ENCODE measurements around the gene MLANA.
"Not testable (repeated sequence)": the region's sequence is repeated elsewhere in the genome, so short reads cannot be mapped to it uniquely, and the experiment has no call there.

Gene MLANA

GRCh38 chr9:5870020-5870339 lies 20.7 kb upstream of the MLANA start:
- no peak for DNase-seq

GRCh38 chr9:5870691-5871090 lies 20.0 kb upstream of the MLANA start:
- peak; percentile 12 for DNase-seq

- DNase-seq, result no peak
Measured at GRCh38 chr9:5871785-5872184, 18.9 kb upstream of the MLANA start.

GRCh38 chr9:5872511-5872910 lies 18.2 kb upstream of the MLANA start:
- peak; percentile 4 for DNase-seq

GRCh38 chr9:5873439-5873838 lies 17.2 kb upstream of the MLANA start:
- DNase-seq, result no peak

GRCh38 chr9:5874048-5874447 lies 16.6 kb upstream of the MLANA start:
- DNase-seq, result no peak

GRCh38 chr9:5876026-5876425 lies 14.7 kb upstream of the MLANA start:
- DNase-seq, result no peak

- no peak for DNase-seq
Measured at GRCh38 chr9:5876711-5877110, 14.0 kb upstream of the MLANA start.

- peak; percentile 78 for DNase-seq
Measured at GRCh38 chr9:5879419-5880181, 11.1 kb upstream of the MLANA start.

GRCh38 chr9:5882244-5883012 lies 8.3 kb upstream of the MLANA start:
- DNase-seq, result not testable (repeated sequence)

- no peak for DNase-seq
Measured at GRCh38 chr9:5884191-5884590, 6.5 kb upstream of the MLANA start.

GRCh38 chr9:5886114-5886939 lies 4.4 kb upstream of the MLANA start:
- peak; percentile 63 for DNase-seq

- DNase-seq, result no peak
Measured at GRCh38 chr9:5892456-5893133, 1.9 kb downstream of the MLANA start.

GRCh38 chr9:5893134-5893505 lies 2.4 kb downstream of the MLANA start:
- no peak for DNase-seq

GRCh38 chr9:5893591-5894236 lies 3.0 kb downstream of the MLANA start:
- DNase-seq, result no peak

- DNase-seq, result no peak
Measured at GRCh38 chr9:5894237-5894959, 3.7 kb downstream of the MLANA start.

GRCh38 chr9:5895782-5896181 lies 5.1 kb downstream of the MLANA start:
- DNase-seq, result no peak

- DNase-seq, result no peak
Measured at GRCh38 chr9:5896863-5897262, 6.2 kb downstream of the MLANA start.

- DNase-seq, result no peak
Measured at GRCh38 chr9:5897851-5898250, 7.2 kb downstream of the MLANA start.

- peak; percentile 6 for DNase-seq
Measured at GRCh38 chr9:5899292-5899691, 8.6 kb downstream of the MLANA start.

- peak; percentile 10 for DNase-seq
Measured at GRCh38 chr9:5900622-5901021, 9.9 kb downstream of the MLANA start.

- DNase-seq, result no peak
Measured at GRCh38 chr9:5902377-5902776, 11.7 kb downstream of the MLANA start.
